Thyroid gland (tissue), 4 donors: Measurements from ENCODE around the gene C16orf74. TPM values are rescaled to one million over a fixed set of nuclear protein-coding genes. Genes with fewer than 3 reads are reported as not detected.

Experiments used
- DNase-seq, 2 donors: peaks; one replicate each; pipeline ENCODE4 v3.0.0-alpha.2; 2019
- H3K27ac ChIP-seq, 3 donors: fragments of 200-600 bp; sonication (generic); 1 replicate in 2 of 3; 2 replicates in 1 of 3; pipeline ENCODE4 v1.5.1; 2016 to 2019; ENCODE audit warnings: mild to moderate bottlenecking in 1 of 3, moderate library complexity in 1 of 3
- H3K27me3 ChIP-seq: fragments of 200-600 bp; sonication (generic); one replicate; pipeline ENCODE4 v1.5.1; 2019
- H3K36me3 ChIP-seq, 2 donors: fragments of 200-600 bp; sonication (generic); one replicate each; pipeline ENCODE4 v1.5.1; 2016 to 2019
- H3K4me1 ChIP-seq, 2 donors: fragments of 200-600 bp; sonication (generic); one replicate each; pipeline ENCODE4 v1.5.1; 2017 to 2019
- H3K4me3 ChIP-seq, 3 donors: fragments of 200-600 bp; sonication (generic); replicated peaks in 1 of 3; 1 replicate in 2 of 3; 2 replicates in 1 of 3; pipeline ENCODE4 v1.5.1; 2016; ENCODE audit warnings: mild to moderate bottlenecking in 1 of 3
- H3K9me3 ChIP-seq: fragments of 200-600 bp; sonication (generic); one replicate; pipeline ENCODE4 v1.5.1; 2017
- POLR2A ChIP-seq, 2 donors: fragments of 450-650 bp; IDR thresholded peaks; one replicate each; pipeline ENCODE4 v1.6.1; 2017; ENCODE audit warnings: antibody characterized with exemption in 2 of 2, mild to moderate bottlenecking in 2 of 2, moderate library complexity in 1 of 2
- WGBS, 2 donors: methylation state at CpG; one replicate each; pipeline ENCODE4 v1.1.5; 2017; 5-methylcytosine and 5-hydroxymethylcytosine counted together
- intact Hi-C: fragments of 100-400 bp; cut with DNase I; formaldehyde crosslinking; loops from one replicate; pipeline ENCODE4 v1.15.1; 2023
- total RNA-seq, 4 donors: library from RNA; depleted of rRNA; stranded (reverse); fragments of >200 nt; gene quantifications; one replicate each; pipeline ENCODE4 v1.2.3, GENCODE V29; 2016
- TF ChIP-seq, protein P1 (sequence below), 6 experiments: fragments of 200-600 bp in 3 of 6; fragments of 450-650 bp in 3 of 6; sonication (generic) in 3 of 6; IDR thresholded peaks; one replicate each; pipeline ENCODE4 v1.5.1; 2016 to 2019; ENCODE audit warnings: antibody characterized with exemption in 6 of 6, mild to moderate bottlenecking in 2 of 6, inconsistent platforms in 1 of 6, moderate library complexity in 1 of 6

Gene C16orf74
- total RNA-seq, 4 donors from 2014 or later, result 5.1 to 8.4 (median 6.3) TPM; not detected in 1

DNA sequence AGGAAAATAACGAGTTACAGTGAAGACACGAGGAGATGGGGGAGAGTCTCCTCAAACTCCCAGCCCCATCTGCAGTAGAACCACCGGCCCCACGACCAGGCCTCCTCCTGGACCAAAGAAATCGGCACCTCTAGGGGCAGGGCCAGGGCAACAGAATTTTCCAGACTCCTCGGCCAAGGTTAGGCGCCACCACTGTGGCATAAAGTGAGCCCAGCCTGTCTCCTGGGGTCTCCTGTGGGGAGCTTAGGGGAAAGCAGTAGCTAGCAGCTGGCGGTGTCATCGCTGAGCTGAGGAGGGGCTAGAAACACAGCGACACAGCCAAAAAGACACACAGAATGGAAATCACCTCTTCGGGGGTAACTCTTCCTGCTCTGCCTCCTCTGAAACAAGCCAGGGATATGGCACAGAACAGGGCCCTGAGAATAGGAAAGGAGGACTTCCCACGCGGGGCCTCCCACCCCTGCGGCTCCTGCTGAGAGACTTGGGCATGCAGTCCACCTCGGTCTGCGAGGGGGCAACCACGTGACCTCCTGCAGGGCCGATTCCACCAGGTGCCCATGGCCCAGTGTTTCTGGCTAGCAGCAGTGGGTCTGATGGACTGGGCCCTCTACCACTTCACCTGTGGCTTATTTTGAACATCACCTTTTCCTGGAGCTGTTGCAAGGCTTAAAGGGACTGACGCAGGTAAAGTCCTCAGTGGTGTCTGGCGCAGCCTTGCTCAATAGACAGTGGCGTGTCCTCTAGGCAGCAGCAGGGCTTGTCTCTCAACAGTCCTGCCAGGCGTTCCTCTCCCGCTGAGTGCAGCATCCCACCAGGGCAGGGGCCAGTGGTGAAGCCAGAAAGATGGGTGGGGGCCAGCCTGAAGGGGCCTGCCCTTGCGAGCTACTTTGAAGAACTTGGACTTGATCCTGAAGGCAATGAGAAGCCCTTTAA lies 55.4 kb downstream of the C16orf74 start:
- WGBS, 2 donors, result 62 to 74% methylated on average over 15 to 17 of the region's 24 CpGs
- intact Hi-C loops, result no loop called here
- no peak overlapping the region for H3K27ac ChIP-seq
- no peak for DNase-seq
- TF ChIP-seq POLR2A (IDR thresholded peaks at IDR 0.05), result no peak
- H3K4me1 ChIP-seq, result no peaks in the 10 kb centered on the region
- H3K27me3 ChIP-seq, result no peaks in the 10 kb centered on the region
- H3K36me3 ChIP-seq, result no peaks in the 10 kb centered on the region
- H3K9me3 ChIP-seq, result no peaks in the 10 kb centered on the region
- no peak overlapping the region for H3K4me3 ChIP-seq

DNA sequence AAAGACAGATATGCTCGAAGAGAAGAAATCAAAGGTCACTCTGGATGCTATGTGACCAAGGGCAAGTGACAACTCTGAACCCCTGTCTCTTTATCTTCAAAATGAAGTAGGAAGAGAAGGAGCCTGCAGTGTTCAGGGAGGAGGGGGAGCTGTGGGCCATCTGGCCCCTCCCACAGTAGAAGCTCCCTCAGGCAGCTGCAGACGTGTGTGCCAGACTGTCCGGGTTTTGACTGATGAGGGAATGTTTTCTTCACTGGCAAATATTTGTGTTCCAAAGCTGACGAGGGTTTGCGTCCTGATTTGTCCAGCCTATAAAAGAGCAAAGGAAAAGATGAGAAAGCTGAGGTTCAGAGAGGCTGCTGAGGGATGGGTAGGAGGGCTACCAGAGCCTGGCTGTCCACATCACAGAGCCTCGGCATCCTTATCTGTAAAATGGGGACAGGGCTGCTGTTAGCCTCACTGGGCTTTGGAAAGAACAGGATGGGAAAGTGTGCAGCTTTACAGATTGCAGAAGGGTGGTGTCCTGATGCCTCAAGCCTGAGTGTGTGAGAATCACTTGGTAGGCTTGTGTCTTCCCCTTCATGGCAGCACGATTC lies 60.3 kb downstream of the C16orf74 start:
- Histone ChIP-seq H3K27me3 (no peaks in the 10 kb centered on the region), H3K4me3 (no peak overlapping the region), H3K36me3 (no peaks in the 10 kb centered on the region), H3K4me1 (peaks cover 8 to 15% of the 10 kb centered on the region in 2 donors), H3K9me3 (no peaks in the 10 kb centered on the region), H3K27ac (no peak overlapping the region)
- intact Hi-C loops, result no loop called here
- TF ChIP-seq POLR2A (IDR thresholded peaks at IDR 0.05), result no peak
- TF ChIP-seq, protein P1, sequence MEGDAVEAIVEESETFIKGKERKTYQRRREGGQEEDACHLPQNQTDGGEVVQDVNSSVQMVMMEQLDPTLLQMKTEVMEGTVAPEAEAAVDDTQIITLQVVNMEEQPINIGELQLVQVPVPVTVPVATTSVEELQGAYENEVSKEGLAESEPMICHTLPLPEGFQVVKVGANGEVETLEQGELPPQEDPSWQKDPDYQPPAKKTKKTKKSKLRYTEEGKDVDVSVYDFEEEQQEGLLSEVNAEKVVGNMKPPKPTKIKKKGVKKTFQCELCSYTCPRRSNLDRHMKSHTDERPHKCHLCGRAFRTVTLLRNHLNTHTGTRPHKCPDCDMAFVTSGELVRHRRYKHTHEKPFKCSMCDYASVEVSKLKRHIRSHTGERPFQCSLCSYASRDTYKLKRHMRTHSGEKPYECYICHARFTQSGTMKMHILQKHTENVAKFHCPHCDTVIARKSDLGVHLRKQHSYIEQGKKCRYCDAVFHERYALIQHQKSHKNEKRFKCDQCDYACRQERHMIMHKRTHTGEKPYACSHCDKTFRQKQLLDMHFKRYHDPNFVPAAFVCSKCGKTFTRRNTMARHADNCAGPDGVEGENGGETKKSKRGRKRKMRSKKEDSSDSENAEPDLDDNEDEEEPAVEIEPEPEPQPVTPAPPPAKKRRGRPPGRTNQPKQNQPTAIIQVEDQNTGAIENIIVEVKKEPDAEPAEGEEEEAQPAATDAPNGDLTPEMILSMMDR (IDR thresholded peaks at IDR 0.05), result no peak
- no peak for DNase-seq
- WGBS, 2 donors, result 46 to 47% methylated on average over 7 of the region's 7 CpGs

DNA sequence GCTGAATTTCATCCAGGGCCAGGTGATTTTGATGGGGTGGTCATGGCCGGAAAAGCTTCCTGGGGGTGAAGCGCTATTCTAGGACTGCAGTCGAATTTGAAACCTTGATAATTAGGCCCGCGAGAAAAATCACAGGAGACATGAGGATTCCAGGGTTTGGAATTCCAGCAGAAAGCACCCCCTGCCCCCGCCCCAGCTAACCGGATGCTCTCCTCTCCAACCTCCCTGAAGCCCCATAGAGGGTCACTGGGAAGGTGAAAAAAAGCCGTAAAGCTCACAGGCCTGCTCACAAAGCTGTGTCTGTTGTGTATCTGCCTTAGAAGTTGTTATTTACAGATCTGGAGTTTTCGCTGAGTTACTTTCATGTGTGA lies 61.0 kb downstream of the C16orf74 start:
- TF ChIP-seq, protein P1 (IDR thresholded peaks at IDR 0.05), result no peak
- no peak for TF ChIP-seq POLR2A (IDR thresholded peaks at IDR 0.05)
- Histone ChIP-seq H3K9me3 (no peaks in the 10 kb centered on the region), H3K27ac (no peak overlapping the region), H3K4me1 (peaks cover 8 to 15% of the 10 kb centered on the region in 2 donors), H3K27me3 (no peaks in the 10 kb centered on the region), H3K4me3 (no peak overlapping the region), H3K36me3 (no peaks in the 10 kb centered on the region)
- DNase-seq, result no peak
- 54 to 71% methylated on average over 7 to 9 of the region's 9 CpGs for WGBS, 2 donors
- intact Hi-C loops, result no loop called here

DNA sequence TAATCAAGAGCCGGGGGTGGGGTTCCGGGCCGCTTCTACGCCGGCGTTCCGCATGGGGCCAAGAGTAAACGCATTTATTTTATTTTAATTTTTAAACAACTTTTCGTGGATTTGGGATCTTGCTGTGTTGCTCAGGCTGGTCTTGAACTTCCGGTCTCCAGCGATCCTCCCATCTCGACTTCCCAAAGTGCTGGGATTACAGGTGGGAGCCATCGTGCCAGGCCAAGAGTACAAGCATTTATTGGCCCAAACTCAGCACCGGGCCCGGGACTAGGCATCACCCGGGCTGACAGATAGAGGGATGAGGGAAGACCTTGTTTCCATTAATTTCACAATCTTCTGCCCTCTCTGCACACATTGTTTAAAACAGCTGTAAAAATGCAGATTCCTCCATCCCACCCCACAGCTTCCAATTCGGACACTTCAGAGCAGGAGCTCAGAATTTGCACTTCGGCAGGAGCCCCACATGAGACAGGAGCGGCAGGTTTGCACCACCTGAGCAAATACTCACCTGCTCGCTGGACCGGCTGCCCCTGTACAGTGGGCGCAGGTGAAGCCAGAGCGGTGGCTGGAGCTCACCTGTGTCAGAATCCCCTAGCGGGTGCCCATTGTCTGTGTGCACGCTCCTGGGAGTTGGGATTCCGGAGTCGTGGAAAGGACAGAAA lies 61.5 kb downstream of the C16orf74 start:
- peak overlapping the region in 1 of 3 donors; percentile 48 for H3K4me3 ChIP-seq
- no peak for TF ChIP-seq POLR2A (IDR thresholded peaks at IDR 0.05)
- TF ChIP-seq, protein P1 (IDR thresholded peaks at IDR 0.05), result no peak
- 24 to 27% methylated on average over 12 to 25 of the region's 27 CpGs for WGBS, 2 donors

DNA sequence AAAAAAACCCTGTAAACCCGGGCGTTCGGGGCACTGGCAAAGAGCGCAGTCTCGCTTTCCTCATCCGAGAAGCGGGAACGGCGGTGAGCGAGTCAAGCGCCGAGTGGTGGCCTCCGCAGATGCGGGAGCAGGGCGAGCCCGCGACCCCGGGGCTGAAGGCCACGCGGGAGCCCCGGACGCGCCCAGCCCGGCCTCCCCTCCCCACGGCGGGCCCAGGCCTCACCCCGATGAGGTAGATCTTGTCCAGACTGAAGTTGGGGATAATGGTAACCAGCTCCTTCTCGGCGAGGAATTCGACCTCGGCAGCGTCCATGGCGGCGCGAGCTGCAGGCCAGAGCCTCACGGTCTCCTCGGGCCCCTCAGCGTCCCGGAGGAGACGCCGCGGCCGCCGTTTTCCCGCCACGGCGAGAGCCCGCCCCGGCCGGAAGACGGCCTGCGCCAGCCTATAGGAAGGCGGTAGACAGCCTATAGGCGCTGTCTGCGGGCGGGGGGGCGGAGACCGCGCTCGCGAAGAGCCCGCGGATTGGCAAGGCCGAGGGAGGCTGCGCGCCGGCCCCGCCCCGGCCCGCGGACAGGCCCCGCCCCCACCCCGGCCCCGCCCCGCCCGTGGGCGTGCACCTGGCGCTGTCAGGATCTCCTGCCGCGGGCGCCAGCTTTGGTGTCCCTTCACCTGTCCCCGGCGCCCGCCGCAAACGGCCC lies 62.2 kb downstream of the C16orf74 start, which contains the start of gene GINS2:
GINS2 (minus strand) TSS at position 369 of the 699 bp plus-strand sequence; CDS start at position 313, 56 bp downstream.
- H3K27me3 ChIP-seq, result no peaks in the 10 kb centered on the region
- no peaks in the 10 kb centered on the region for H3K36me3 ChIP-seq
- TF ChIP-seq, protein P1 (IDR thresholded peaks at IDR 0.05), result no peak
- TF ChIP-seq POLR2A (IDR thresholded peaks at IDR 0.05), result no peak
- peak within 1 kb of the TSS; percentile 25 to 48 (median 37) for H3K4me3 ChIP-seq
- no peak within 1 kb of the TSS for H3K27ac ChIP-seq
- 10 to 15% methylated on average over 13 of the region's 86 CpGs for WGBS, 2 donors
- intact Hi-C loops, result no loop called here
- no peaks in the 10 kb centered on the region for H3K9me3 ChIP-seq
- H3K4me1 ChIP-seq, result peaks cover 8 to 15% of the 10 kb centered on the region in 2 donors
- DNase-seq, result peak; percentile 92

More for the DNA sequence above, 61.5 kb downstream of the C16orf74 start:
- Histone ChIP-seq H3K27me3 (no peaks in the 10 kb centered on the region), H3K36me3 (no peaks in the 10 kb centered on the region), H3K4me1 (peaks cover 8 to 15% of the 10 kb centered on the region in 2 donors), H3K27ac (no peak overlapping the region), H3K9me3 (no peaks in the 10 kb centered on the region)
- peak in 1 of 2 donors; percentile 12 for DNase-seq
- intact Hi-C loops, result no loop called here
